ENCODE data around the gene ZNF672. TPM values are rescaled to one million over a fixed set of nuclear protein-coding genes. Genes with fewer than 3 reads are reported as not detected.
A peak's percentile ranks its signal among the peaks of the same experiment; 100 is the strongest.
"Not testable (repeated sequence)": the region's sequence is repeated elsewhere in the genome, so short reads cannot be mapped to it uniquely, and the experiment has no call there.

The ZNF672 gene
- total RNA-seq, 4 donors from 2014 or later = 22.4 to 38.4 (median 31.8) TPM

DNA sequence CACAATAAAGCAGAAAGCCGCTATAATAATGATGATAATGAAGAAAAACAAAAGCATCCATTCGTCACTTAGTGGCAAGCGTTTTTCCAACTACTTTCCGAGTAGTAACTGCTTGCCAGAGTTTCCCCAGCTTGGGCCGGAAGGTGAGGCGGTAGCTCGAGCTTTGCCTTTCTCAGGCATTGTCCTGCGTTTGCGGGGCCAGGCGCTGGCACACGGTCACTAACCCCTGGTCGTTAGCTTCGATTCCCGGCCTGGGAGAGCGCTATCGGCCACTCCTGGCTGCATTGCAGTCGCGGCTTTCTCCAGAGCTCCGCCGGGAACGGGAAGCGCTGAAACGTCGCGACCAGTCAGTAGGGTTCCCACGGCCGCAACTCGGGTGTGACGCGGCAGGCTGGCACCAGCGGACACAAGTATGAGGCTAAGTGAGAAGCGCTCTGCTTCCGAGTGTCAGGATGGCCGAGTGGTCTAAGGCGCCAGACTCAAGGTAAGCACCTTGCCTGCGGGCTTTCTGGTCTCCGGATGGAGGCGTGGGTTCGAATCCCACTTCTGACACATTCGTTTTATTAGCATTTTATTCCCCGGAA is 35.5 kb downstream of the ZNF672 start:
- Histone ChIP-seq H3K27me3 (no peaks in the 10 kb centered on the region), H3K36me3 (no peaks in the 10 kb centered on the region), H3K4me3 (peak overlapping the region; percentile 65 to 86 (median 77)), H3K27ac (peak overlapping the region; percentile 94 to 98 (median 97)), H3K9me3 (no peaks in the 10 kb centered on the region), H3K4me1 (peaks cover 0 to 9% (median 0%) of the 10 kb centered on the region in 4 donors)
- TF ChIP-seq, protein P1, sequence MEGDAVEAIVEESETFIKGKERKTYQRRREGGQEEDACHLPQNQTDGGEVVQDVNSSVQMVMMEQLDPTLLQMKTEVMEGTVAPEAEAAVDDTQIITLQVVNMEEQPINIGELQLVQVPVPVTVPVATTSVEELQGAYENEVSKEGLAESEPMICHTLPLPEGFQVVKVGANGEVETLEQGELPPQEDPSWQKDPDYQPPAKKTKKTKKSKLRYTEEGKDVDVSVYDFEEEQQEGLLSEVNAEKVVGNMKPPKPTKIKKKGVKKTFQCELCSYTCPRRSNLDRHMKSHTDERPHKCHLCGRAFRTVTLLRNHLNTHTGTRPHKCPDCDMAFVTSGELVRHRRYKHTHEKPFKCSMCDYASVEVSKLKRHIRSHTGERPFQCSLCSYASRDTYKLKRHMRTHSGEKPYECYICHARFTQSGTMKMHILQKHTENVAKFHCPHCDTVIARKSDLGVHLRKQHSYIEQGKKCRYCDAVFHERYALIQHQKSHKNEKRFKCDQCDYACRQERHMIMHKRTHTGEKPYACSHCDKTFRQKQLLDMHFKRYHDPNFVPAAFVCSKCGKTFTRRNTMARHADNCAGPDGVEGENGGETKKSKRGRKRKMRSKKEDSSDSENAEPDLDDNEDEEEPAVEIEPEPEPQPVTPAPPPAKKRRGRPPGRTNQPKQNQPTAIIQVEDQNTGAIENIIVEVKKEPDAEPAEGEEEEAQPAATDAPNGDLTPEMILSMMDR (IDR thresholded peaks at IDR 0.05) = peak in 1 of 5 experiments; percentile 2
- TF ChIP-seq EP300 (IDR thresholded peaks at IDR 0.05) (no peak), POLR2A (IDR thresholded peaks at IDR 0.05) (peak in 1 of 2 donors; percentile 32)
- WGBS, 2 donors = 1% methylated on average over 30 to 41 of the region's 41 CpGs
- peak; percentile 92 to 95 for DNase-seq (ENCODE audit: low spot score in 2 of 2)

DNA sequence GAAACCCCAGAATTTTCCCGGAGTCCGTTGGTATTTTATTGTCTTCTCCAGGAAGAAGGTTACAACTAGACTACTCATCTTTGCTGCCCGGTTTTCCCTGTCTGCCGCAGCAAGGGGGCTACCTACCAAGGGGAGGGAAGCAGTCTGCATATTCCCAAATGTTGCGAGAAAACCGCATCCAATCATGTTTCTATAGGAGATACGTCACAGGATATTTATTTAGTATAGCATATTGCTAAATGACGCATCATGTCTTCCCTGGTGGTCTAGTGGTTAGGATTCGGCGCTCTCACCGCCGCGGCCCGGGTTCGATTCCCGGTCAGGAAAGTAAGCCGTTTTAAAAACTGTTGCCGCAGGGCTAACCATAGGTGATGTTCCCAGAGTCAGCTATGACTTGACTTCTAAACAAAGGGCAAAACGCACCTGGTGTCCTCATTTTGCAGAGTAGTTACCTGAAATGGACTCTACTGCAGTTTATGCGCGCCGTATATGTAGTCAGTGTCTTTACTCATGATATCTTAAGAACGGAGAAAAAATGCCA is 36.0 kb downstream of the ZNF672 start:
- Histone ChIP-seq H3K27ac (peak overlapping the region; percentile 94 to 98 (median 97)), H3K4me3 (peak overlapping the region; percentile 65 to 86 (median 77)), H3K36me3 (no peaks in the 10 kb centered on the region), H3K9me3 (no peaks in the 10 kb centered on the region), H3K27me3 (no peaks in the 10 kb centered on the region), H3K4me1 (peaks cover 0 to 9% (median 0%) of the 10 kb centered on the region in 4 donors)
- 5 to 7% methylated on average over 23 of the region's 23 CpGs for WGBS, 2 donors
- peak in 1 of 2 donors; percentile 56 for TF ChIP-seq EP300 (IDR thresholded peaks at IDR 0.05)
- TF ChIP-seq, protein P1 (IDR thresholded peaks at IDR 0.05) = no peak
- DNase-seq (ENCODE audit: low spot score in 2 of 2) = peak; percentile 53 to 78

DNA sequence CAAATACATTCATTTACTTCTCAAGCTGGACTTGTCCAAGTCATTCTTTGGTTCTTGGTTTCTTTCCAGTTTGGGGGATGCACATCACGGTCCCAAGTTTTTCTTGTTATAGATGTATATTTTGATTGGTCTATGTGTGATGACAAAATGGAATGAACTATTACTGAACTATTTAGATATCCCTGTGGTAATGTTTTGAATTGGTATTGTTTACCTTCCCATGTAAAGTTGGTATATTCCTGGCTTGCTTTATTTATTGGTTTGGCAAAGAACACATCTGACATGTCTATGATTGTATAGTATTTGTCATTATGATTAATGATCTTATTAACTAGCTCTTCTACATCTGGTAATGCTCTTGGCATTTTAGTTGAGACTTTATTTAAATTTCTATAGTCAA is 43.2 kb downstream of the ZNF672 start:
- DNase-seq (ENCODE audit: low spot score in 2 of 2) = no peak
- TF ChIP-seq POLR2A (IDR thresholded peaks at IDR 0.05) (no peak), EP300 (IDR thresholded peaks at IDR 0.05) (no peak)
- TF ChIP-seq, protein P1 (IDR thresholded peaks at IDR 0.05) = no peak
- WGBS, 2 donors = 81 to 85% methylated on average over 1 of the region's 1 CpG
- Histone ChIP-seq H3K36me3 (no peaks in the 10 kb centered on the region), H3K27me3 (no peaks in the 10 kb centered on the region), H3K4me3 (no peak overlapping the region), H3K27ac (no peak overlapping the region), H3K9me3 (no peaks in the 10 kb centered on the region), H3K4me1 (peaks cover 0 to under 1% (median 0%) of the 10 kb centered on the region in 4 donors)

DNA sequence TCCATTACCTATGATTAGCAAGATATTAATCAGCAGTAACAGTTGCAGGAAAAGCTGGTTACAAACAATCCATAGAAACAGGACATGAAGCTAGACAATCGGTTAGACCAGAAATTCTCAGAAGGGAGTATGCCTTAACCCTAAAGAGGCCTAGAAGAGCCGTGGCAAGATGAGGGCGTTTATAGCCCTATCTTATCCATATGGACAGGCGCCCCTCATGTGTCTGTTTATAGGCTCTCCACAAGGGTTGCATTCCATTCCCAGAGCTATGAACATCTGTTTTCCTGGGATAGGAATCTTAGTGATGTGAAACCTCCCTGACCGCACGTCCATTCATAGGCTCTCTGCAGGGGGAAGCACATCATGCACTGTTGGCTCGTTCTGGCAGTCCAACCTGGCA is 44.4 kb downstream of the ZNF672 start:
- H3K27ac ChIP-seq; H3K27me3 ChIP-seq; H3K36me3 ChIP-seq; H3K9me3 ChIP-seq; H3K4me1 ChIP-seq; H3K4me3 ChIP-seq; DNase-seq (ENCODE audit: low spot score in 2 of 2): not testable (repeated sequence)
- WGBS, 2 donors = 66 to 71% methylated on average over 7 of the region's 7 CpGs

DNA sequence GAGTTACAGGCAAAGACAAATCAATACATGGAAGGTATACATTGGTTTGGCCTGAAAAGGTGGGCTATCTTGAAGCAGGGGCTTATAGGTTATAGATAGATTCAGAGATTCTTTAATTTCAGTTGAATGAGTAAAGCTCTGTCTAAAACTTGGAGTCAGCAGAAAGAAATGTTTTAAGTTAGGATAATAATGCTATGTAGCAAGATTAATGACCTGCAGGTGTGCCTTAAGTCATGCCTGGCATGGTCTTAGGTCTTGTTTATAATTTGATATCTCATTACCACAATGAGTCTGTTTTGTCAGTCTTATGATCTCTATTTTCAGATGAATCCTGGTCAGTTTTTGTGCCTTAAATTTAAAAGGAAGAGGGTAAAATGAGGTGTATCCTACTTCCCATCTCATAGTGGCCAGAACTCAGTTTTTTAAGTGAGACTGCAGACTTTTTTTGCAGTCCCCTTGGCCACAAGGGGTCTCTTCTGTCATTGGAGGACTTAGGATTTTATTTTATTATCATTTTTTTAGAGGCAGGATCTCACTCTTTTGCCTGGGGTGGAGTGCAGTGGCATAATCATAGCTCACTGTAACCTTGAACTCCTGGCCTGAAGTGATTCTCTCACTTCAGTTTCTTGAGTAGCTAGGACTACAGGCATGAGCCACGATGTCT is 46.7 kb downstream of the ZNF672 start:
- TF ChIP-seq POLR2A (IDR thresholded peaks at IDR 0.05) (no peak), EP300 (IDR thresholded peaks at IDR 0.05) (no peak)
- TF ChIP-seq, protein P1 (IDR thresholded peaks at IDR 0.05) = no peak

More for the DNA sequence above, 46.7 kb downstream of the ZNF672 start:
- Histone ChIP-seq H3K27ac (no peak overlapping the region), H3K4me1 (peaks cover 0 to 6% (median 0%) of the 10 kb centered on the region in 4 donors), H3K4me3 (no peak overlapping the region), H3K27me3 (peaks cover 0 to under 1% of the 10 kb centered on the region in 2 donors), H3K36me3 (no peaks in the 10 kb centered on the region), H3K9me3 (no peaks in the 10 kb centered on the region)
- DNase-seq (ENCODE audit: low spot score in 2 of 2) = no peak
- WGBS, 2 donors = 42 to 47% methylated on average over 1 of the region's 1 CpG
